Measurements from ENCODE around the gene GLOD4.

GLOD4 gene

GRCh38 chr17:737561-738113, 44.4 kb downstream of the GLOD4 start:
- no peak for DNase-seq

GRCh38 chr17:733743-734142, 48.3 kb downstream of the GLOD4 start:
- no peak for DNase-seq

GRCh38 chr17:732902-733720, 49.0 kb downstream of the GLOD4 start:
- peak in 1 of 2 donors; percentile 8 for DNase-seq

DNA sequence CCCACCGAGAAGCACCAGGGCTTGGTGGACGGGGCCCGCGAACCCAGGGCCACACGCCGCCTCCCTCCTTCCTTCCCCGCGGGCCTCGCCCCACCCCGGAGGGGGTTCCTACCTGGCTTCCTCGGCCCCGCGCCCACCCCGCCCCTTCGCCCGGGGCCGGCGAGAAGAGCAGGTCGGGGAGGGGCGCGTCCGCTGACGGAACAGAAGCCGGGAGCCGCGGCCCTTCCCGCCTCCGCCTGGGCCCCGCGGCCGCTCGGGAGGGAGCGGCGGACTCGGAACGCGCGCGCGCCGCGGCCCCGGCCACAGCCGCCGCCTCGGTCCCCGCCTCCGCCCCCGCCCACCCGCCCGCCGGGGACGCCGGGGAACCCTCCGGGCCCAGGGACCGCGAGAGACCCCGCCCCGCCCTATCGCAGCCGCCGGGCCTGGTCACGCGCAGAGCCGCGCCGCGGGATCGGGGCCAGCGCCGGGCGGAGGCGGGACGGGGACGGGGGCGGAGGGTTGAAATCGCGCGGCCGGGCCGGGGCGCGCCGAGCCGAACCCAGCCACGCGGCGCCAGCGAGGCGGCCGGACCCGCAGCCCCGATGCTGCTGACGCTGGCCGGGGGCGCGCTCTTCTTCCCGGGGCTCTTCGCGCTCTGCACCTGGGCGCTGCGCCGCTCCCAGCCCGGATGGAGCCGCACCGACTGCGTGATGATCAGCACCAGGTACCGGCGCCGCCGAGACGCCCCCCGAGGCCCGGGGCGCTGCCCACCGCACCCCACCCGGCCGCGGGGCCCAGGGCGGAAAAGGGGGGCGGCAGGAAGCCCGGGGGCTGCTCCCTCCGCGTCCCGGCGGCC, 49.8 kb downstream of the GLOD4 start, which contains the start of gene TLCD3A:
TLCD3A (plus strand) TSS at position 530 of the 835 bp plus-strand sequence; CDS start at position 582, 52 bp downstream.
- peak; percentile 22 to 46 for DNase-seq

DNA sequence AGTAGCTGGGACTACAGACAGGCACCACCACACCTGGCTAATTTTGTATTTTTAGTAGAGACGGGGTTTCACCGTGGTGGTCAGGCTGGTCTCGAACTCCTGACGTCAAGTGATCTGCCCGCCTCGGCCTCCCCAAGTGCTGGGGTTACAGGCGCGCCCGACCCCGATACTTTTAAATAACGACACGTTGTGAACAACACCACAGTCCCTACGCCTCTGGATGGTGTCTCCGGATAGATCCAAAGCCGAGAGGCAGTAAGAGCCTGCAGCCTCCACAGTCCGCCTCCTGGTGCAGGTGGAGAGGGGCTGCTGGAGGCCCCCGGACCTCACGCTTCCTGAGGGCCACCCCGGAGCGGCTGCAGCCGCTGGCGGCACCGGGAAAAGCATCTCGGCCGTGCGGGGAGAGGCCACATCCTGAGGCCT, 50.4 kb downstream of the GLOD4 start:
- no peak for DNase-seq

- DNase-seq, result no peak
Measured at GRCh38 chr17:728911-729310, 53.2 kb downstream of the GLOD4 start.

- no peak for DNase-seq
Measured at GRCh38 chr17:726271-726919, 55.7 kb downstream of the GLOD4 start.

DNA sequence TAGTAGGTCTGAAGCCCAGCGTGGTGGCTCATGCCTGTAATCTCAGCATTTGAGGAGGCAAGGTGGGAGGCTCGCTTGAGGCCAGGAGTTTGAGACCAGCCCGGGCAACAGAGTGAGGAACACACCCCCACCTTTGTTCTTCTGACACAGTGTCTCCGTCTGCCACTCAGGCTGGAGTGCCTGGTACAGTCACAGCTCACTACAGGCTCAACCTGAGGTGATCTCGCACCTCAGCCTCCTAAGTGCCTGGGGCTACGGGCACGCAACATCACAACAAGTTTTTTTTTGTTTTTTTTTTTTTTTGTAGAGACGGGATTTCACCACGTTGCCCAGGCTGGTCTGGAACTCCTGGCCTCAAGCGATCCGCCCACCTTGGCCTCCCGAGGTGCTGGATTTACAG, 56.3 kb downstream of the GLOD4 start:
- DNase-seq, result no peak

DNA sequence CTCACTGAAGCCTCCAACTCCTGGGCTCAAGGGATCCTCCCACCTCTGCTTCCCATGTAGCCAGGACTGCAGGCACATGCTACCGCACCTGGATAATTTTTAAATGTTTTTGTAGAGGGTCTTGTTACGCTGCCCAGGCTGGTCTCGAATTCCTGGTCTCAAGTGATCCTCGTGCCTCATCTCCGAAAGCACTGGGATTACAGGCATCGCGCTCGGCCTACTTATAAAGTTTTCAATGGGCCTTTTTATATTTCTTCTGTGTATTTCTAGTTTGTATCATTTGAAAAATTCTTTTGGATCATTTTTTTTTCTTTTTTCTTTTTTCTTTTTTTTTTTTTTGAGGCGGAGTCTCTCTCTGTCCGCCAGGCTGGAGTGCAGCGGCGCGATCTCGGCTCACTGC, 57.0 kb downstream of the GLOD4 start:
- DNase-seq, result no peak

- no peak for DNase-seq
Measured at GRCh38 chr17:721540-721937, 60.5 kb downstream of the GLOD4 start.

GRCh38 chr17:720706-721539, 61.2 kb downstream of the GLOD4 start:
- DNase-seq, result no peak

DNA sequence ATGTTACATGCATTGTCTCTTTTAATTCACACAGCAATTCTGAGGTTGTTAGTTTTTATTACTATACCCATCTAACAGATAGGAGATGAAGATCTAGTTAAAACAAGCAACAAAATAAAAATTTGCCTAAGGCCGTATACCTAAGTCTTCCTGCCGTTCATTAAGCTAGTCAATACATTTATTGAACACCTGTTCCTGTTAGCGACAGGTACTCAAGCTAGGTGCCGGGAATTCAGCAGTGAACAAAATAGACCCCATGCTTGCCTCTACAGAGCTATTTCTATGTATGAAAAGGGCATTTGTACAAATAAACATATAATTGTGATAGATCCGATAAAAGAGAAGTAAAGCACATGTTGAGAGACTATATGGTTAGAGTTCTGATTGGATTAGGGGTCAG, 64.0 kb downstream of the GLOD4 start:
- no peak for DNase-seq
